ENCODE data around the gene REG3G. TPM values are rescaled to one million over a fixed set of nuclear protein-coding genes. Genes with fewer than 3 reads are reported as not detected.

Gene REG3G
- total RNA-seq = not detected in 2 replicates

GRCh38 chr2:79025421-79025820 lies at the start of gene REG3G:
Gene REG3G (plus strand): TSS chr2:79025702. CDS start chr2:79026094, 392 bp downstream.

Other genes starting within 250 kb of the REG3G start
- not detected in 2 replicates for gene REG1B, start 62.3 kb downstream of the REG3G start, total RNA-seq
- not detected in 2 replicates for gene REG1A, start 94.8 kb downstream of the REG3G start, total RNA-seq
- gene REG3A, start 134.1 kb downstream of the REG3G start, total RNA-seq = not detected in 2 replicates